DMS79 treated with DMSO at 0.1 percent for 48 hours (cell line): ENCODE measurements around the gene TIMM21.
A peak's percentile ranks its signal among the peaks of the same experiment; 100 is the strongest.

ENCODE experiments used
- DNase-seq: peaks from one replicate; lab custom pipeline; 2025; lab: John Stamatoyannopoulos, UW

TIMM21 gene

DNA sequence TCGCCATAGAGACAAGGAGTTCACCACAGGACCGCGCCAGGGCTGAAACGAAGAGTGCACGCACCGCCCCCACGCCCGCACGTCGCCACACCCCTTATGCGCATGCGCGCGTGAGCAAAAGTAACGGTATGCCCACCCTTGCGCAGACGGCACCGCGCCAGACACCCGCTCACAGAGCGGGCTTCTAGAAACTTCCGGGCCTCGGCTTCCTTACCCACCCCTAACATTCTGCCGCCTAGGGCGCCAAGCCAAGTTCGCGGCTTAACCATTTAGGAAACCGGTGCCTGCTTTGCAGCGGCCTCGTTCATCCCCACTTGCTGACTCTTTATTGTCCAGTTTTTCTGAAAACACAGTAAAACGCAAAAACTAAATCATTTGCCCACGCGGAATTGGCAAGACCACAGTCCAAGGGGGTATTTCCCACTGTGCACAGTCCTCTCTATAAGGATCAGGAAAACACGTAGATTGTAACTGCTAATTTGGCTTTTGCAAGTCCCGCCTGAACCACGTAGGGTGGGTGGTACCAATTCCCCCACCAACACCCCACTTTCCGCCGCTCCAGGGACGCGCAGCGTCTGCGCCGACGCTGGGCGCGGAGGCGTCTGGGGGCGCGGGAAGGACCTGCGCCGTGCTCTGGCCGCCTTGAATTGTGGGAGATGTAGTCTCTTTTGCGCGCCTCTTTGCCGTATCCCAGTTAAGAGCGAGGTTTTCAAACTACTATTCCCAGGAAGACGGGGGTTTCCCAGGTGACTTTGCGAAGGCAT, at the start of gene TIMM21, which contains the start of gene FBXO15:
Gene TIMM21 (plus strand): TSS at position 745 of the 764 bp plus-strand sequence. CDS start 286 bp downstream, outside the sequence.
Gene FBXO15 (minus strand): TSS at position 56 of the 764 bp plus-strand sequence. CDS start 49 bp downstream, at position 7.
- DNase-seq = peak; percentile 94

- DNase-seq = no peak
These were observed 39.9 kb upstream of the TIMM21 start for GRCh38 chr18:74108460-74108859.

GRCh38 chr18:74110149-74110548, 38.2 kb upstream of the TIMM21 start:
- DNase-seq = no peak

GRCh38 chr18:74110976-74111375, 37.3 kb upstream of the TIMM21 start:
- DNase-seq = no peak

DNA sequence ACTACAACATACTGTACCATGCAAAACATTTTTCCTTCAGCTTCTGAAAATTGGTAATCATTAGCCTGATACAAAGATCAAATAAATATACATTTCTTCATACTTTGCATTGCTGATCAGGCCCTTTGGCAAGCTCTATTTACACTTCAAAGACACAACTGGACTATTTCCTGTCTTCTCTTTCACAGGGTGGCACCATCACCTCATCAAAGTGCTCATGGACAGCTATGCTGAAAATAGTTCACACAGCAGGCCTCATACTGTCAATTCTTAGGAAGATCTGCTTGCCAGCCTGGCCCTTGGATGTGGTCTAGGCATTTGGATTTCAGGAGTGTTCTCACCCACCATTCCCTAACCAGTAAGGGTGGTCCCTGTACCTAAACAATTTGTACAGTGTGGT, 34.6 kb upstream of the TIMM21 start:
- DNase-seq = no peak

DNA sequence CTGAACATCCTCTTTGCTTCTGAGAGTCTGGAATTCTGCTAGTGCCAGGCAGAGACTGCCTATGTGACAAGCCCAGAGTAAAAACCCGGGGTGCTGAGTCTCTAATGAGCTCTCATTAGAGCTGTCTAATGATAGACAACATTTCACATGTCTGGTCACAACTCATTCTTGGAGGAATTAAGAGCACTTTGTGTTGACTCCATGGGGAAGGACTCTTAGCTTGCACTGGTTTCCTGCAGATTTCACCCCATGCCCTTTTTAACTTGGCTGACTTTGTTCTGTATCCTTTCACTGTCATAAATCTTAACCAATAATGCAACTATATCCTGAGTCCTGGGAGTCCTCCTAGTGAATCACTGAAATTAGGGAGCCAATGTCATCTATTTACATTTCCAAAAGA, 34.2 kb upstream of the TIMM21 start:
- no peak for DNase-seq

GRCh38 chr18:74115046-74115445, 33.3 kb upstream of the TIMM21 start:
- DNase-seq = no peak

- DNase-seq = no peak
These were observed 31.4 kb upstream of the TIMM21 start for GRCh38 chr18:74116633-74117554.

DNA sequence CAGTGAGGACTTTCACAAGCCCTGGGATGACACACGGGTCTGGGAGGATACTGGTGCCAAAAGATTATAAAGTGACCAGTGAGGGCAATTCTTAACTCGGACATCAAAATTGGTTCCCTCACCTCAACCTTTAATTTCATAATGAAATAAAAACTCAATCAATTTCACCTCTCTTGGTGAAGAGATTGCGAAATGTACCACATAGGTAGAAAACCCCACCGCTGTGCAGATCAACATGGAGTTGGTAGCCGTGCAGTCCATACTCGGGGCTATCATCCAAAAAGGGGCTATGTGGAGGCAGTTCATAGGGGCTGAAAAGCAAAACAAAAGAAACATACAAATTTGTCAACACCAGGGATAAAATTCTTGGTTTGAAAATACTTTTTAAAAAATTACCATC, 25.1 kb upstream of the TIMM21 start:
- no peak for DNase-seq

GRCh38 chr18:74124642-74125041, 23.7 kb upstream of the TIMM21 start:
- no peak for DNase-seq

DNA sequence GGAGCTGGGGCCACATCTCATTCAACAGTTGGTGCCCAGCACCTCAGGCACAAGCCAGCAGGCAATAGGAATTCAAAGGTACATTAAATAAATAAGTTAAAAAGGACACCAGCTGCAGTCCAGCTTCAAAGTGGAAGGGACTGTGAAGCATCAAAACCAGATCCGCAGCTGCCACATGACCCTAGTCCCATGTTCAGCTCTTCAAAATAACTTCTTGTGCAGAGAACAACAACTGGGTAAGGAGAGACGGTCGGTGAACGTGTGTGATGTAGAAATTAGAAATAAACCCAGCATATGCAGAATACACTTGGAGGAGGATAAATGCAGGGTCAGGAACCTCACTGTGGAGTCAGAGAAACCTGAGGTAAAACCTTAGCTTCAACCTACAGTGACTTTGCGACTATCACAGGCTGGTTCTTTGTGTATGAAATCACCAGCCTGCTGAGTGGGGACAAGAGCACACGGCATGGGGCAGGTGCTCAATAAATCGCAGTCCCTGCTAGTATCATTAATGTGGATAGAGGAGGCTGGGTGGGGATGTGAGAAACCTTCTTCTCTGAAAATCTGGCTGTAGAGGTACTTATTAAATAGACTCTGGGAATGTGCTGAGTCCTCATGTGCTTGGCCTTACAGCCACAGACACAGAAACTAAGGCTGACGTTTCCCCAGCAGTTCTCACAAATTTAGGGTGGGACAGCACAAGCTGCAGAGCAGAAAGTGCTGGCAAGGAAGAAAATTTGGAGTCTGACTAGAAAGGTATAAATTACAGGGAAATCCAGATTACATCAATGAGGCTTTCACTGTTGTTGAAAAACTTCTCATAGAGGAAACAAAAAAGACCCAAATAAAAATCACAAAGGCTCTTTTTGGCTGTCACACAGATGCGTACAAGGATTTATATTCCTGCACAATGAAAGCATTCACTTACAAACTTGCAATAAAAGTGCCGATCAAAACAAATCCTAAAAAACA, 21.4 kb upstream of the TIMM21 start:
- no peak for DNase-seq

- DNase-seq = no peak
These were observed 20.2 kb upstream of the TIMM21 start for GRCh38 chr18:74128159-74128558.

- DNase-seq = no peak
These were observed 17.2 kb upstream of the TIMM21 start for GRCh38 chr18:74131124-74131523.

GRCh38 chr18:74132201-74132600, 16.1 kb upstream of the TIMM21 start:
- DNase-seq = no peak

DNA sequence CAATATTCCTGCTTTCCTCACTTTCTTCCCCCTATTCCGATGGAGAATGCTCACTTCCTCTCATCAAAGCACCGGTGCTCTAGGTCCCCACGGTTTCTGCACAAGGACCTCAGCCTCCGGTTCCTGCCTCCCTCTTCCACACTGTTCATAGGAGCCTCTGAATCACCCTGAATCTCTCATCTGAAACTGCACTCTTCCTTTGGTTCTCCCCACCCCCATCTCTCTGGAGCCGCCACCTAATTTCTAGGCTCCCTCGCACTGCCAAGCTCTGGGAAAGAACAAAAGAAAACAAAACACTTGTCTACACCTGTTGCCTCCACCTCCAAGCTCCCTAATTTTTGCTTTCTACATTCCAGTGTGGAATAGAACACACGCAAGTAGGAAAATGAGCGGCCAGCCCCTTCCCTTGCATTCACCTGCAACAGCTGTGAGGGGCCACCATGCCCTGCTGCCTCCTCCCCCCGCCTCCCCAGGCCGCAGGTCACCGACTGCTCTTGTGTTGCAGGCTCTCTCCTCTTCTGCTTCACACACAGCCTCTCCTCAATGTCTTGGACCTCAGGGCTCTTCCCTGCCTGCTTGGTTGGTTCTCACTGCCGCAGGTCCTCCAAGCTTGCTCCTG, 10.3 kb upstream of the TIMM21 start:
- no peak for DNase-seq

GRCh38 chr18:74139411-74139810, 8.9 kb upstream of the TIMM21 start:
- DNase-seq = no peak

DNA sequence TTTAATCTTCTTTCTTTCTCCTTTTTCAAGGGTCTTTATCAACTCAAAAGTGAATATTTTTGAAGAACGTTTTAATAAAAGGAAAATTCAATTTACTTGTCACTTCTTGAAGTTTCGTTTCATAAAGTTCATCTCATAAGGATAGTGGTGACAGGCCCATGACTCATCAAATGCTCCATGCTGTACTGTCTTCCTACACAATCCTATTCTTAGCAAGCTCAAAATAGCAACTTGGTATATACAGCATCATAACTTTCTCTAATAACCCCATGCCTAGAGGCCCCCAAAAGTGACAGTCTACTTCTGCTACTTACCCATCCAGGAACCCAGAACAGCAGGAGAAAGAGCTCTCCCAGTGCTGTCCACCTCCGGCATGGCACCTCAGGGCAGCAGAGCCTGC, 8.4 kb upstream of the TIMM21 start:
- DNase-seq = no peak

GRCh38 chr18:74140582-74140981, 7.7 kb upstream of the TIMM21 start:
- no peak for DNase-seq

DNA sequence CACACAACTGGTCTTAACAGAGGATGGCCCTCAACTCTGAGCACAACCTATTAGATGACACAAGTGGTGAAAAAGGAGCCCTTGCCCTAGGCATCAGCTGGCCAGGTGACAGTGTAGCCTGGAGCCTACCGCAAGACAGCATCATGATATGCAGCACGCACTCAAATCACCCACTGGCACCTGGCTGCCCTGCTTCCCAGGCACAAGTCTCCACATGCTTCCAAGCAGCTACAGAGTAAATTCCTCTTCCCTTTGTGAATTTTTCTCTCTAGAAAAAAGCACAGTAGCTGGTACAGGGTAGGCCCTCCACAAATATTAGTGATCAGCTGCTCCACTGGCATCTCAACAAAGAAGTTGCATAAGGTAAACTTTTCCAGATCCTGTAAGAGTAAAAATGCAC, 6.7 kb upstream of the TIMM21 start:
- no peak for DNase-seq

- no peak for DNase-seq
These were observed 6.1 kb upstream of the TIMM21 start for GRCh38 chr18:74142252-74142651.

DNA sequence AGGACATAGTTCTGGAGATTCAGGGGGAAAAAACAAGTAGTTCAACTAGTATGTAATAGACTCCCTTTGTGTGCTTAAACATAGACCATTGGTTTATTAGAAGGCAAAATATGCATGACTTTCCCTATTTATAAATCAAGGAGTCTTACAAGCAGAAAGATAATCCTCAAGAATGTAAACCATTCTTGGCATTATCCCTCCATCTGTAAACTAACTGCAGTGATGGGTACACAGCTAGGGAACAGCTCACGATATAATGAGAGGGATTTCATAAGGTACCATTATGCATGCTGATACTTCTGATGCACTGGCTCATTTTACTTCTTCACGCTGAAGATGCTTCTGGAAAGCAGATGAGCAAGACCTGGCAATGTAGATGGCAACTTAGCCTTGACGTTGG, 1.6 kb upstream of the TIMM21 start:
- no peak for DNase-seq

DNA sequence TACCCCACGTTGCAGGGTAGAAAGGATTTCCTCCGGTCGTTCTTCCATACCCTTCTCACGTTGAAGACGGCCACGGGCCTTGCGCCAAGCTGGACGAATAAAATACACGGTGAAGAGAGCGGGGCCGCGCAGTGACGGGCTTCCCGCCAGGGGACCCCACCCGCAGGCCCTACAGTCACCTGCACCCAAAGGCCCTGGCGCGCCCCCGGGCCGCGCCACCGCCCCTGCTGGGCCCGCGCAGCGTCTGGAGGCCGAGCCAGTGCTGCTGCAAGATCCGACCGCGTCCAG, 888 bp upstream of the TIMM21 start:
- no peak for DNase-seq
